IMR-90 (cell line): Measurements from ENCODE around the gene MYADM. TPM values are rescaled to one million over a fixed set of nuclear protein-coding genes. Genes with fewer than 3 reads are reported as not detected.
A peak's percentile ranks its signal among the peaks of the same experiment; 100 is the strongest.

Source experiments
- ATAC-seq: fragments of 200-7000 bp; cut with Tn5 transposase; 2 replicates; pipeline ENCODE4 v1.9.1; 2020; ENCODE audit warnings: low read depth, mild to moderate bottlenecking, moderate library complexity
- BruUV-seq: library from RNA; stranded (reverse); fragments of 400-500 nt; replicated peaks from 2 replicates; lab custom pipeline; 2021; lab: Mats Ljungman, UMichigan
- CTCF ChIA-PET: fragments of 300-600 bp; formaldehyde crosslinking; extraction: SDS; loops from one replicate; lab custom pipeline; 2021; ENCODE audit warnings: antibody characterized with exemption; lab: Yijun Ruan, JAX
- POLR2A ChIA-PET: fragments of 300-600 bp; sonication (Branson Sonifier 250); formaldehyde crosslinking; loops from one replicate; lab custom pipeline; 2022; ENCODE audit warnings: antibody characterized with exemption; ENCODE audit not compliant: unreplicated experiment; lab: Charles Lee
- DNase-seq: peaks from one replicate; pipeline ENCODE4 v3.0.0; 2013
- H2AFZ ChIP-seq: replicated peaks from 2 replicates; pipeline ENCODE3; 2013; ENCODE audit warnings: low read length, mild to moderate bottlenecking; ENCODE audit not compliant: poor library complexity
- H2AK5ac ChIP-seq: 2 replicates; pipeline ENCODE4 v1.6.1; 2013; ENCODE audit warnings: low read depth, low read length, inconsistent platforms
- H2AK9ac ChIP-seq: replicated peaks from 2 replicates; pipeline ENCODE3; 2013; ENCODE audit warnings: mild to moderate bottlenecking, low read depth, low read length, moderate library complexity; ENCODE audit not compliant: poor library complexity
- H2BK120ac ChIP-seq: 2 replicates; pipeline ENCODE4 v1.6.1; 2013; ENCODE audit warnings: low read depth, low read length, inconsistent platforms
- H2BK15ac ChIP-seq: 3 replicates; pipeline ENCODE4 v1.6.1; 2013; ENCODE audit warnings: low read depth, low read length, inconsistent platforms
- H2BK20ac ChIP-seq: 2 replicates; pipeline ENCODE4 v1.6.1; 2013; ENCODE audit warnings: low read depth, mild to moderate bottlenecking, inconsistent platforms, low read length, moderate library complexity
- H2BK5ac ChIP-seq: 2 replicates; pipeline ENCODE4 v1.6.1; 2013; ENCODE audit warnings: mild to moderate bottlenecking, low read depth, low read length, inconsistent platforms; ENCODE audit not compliant: poor library complexity, severe bottlenecking
- H3K14ac ChIP-seq: replicated peaks from 2 replicates; pipeline ENCODE4 v1.6.1; 2013; ENCODE audit warnings: low read depth, low read length, inconsistent platforms
- H3K18ac ChIP-seq: 2 replicates; pipeline ENCODE4 v1.6.1; 2013; ENCODE audit warnings: low read depth, low read length, control low read depth
- H3K23ac ChIP-seq: 2 replicates; pipeline ENCODE4 v1.6.1; 2013; ENCODE audit warnings: low read depth, low read length, inconsistent platforms
- H3K27ac ChIP-seq: 2 replicates; pipeline ENCODE4 v1.5.1; 2013; ENCODE audit warnings: mild to moderate bottlenecking, control low read depth, low read length; ENCODE audit not compliant: insufficient read depth
- H3K27me3 ChIP-seq: 2 replicates; pipeline ENCODE4 v1.6.1; 2013; ENCODE audit warnings: low read length; ENCODE audit not compliant: control insufficient read depth, insufficient read depth
- H3K36me3 ChIP-seq: 2 replicates; pipeline ENCODE4 v1.6.1; 2013; ENCODE audit warnings: low read length, mixed read lengths; ENCODE audit not compliant: control insufficient read depth, insufficient read depth
- H3K4ac ChIP-seq: 2 replicates; pipeline ENCODE4 v1.6.1; 2013; ENCODE audit warnings: low read depth, low read length, inconsistent platforms
- H3K4me1 ChIP-seq: 2 replicates; pipeline ENCODE4 v1.6.1; 2013; ENCODE audit warnings: low read length, mixed read lengths; ENCODE audit not compliant: control insufficient read depth, insufficient read depth
- H3K4me2 ChIP-seq: 2 replicates; pipeline ENCODE4 v1.6.1; 2013; ENCODE audit warnings: low read depth, mild to moderate bottlenecking, control low read depth, low read length, moderate library complexity
- H3K4me3 ChIP-seq: 2 replicates; pipeline ENCODE4 v1.5.1; 2013; ENCODE audit warnings: low read depth, mild to moderate bottlenecking, control low read depth, low read length, moderate library complexity; ENCODE audit not compliant: insufficient read depth
- H3K56ac ChIP-seq: 2 replicates; pipeline ENCODE4 v1.6.1; 2013; ENCODE audit warnings: low read length, inconsistent platforms; ENCODE audit not compliant: insufficient read depth; ENCODE audit errors: extremely low read depth
- H3K79me1 ChIP-seq, 2 experiments: 2 replicates each; pipeline ENCODE4 v1.6.1; 2013; ENCODE audit warnings: low read length in 2 of 2, inconsistent platforms in 1 of 2, low read depth in 1 of 2
- H3K9ac ChIP-seq: 2 replicates; pipeline ENCODE4 v1.6.1; 2013; ENCODE audit warnings: low read depth, low read length, control low read depth
- H3K9me1 ChIP-seq: 2 replicates; pipeline ENCODE4 v1.6.1; 2013; ENCODE audit warnings: low read length, inconsistent platforms; ENCODE audit not compliant: insufficient read depth
- H3K9me3 ChIP-seq: 2 replicates; pipeline ENCODE4 v1.6.1; 2013; ENCODE audit warnings: low read length; ENCODE audit not compliant: control insufficient read depth, insufficient read depth
- H4K20me1 ChIP-seq: 2 replicates; pipeline ENCODE4 v1.6.1; 2013; ENCODE audit warnings: low read length, inconsistent platforms; ENCODE audit not compliant: insufficient read depth
- H4K5ac ChIP-seq: 2 replicates; pipeline ENCODE4 v1.6.1; 2013; ENCODE audit warnings: mild to moderate bottlenecking, low read depth, low read length, control low read depth
- H4K8ac ChIP-seq, 2 experiments: 2 replicates each; pipeline ENCODE4 v1.6.1; 2013; ENCODE audit warnings: low read depth in 2 of 2, low read length in 2 of 2, control low read depth in 1 of 2, inconsistent platforms in 1 of 2
- H4K91ac ChIP-seq: 2 replicates; pipeline ENCODE4 v1.6.1; 2013; ENCODE audit warnings: low read depth, low read length, inconsistent platforms; ENCODE audit not compliant: insufficient read depth
- MAZ ChIP-seq: IDR thresholded peaks from 2 replicates; pipeline ENCODE4 v1.6.1; 2012; ENCODE audit warnings: low read depth, mild to moderate bottlenecking, low read length, improper control_type of control experiment, moderate library complexity, borderline replicate concordance
- POLR2A ChIP-seq: IDR thresholded peaks from 2 replicates; pipeline ENCODE4 v1.6.1; 2012; ENCODE audit warnings: mild to moderate bottlenecking, low read depth, low read length
- WGBS, 2 experiments: methylation state at CpG; one replicate each; pipeline versions ENCODE4 v1.1.5 to v1.1.7; 2013; ENCODE audit warnings: missing lambda C conversion rate in 2 of 2; ENCODE audit not compliant: insufficient read length in 1 of 2; ENCODE audit errors: extremely low coverage in 2 of 2; 5-methylcytosine and 5-hydroxymethylcytosine counted together
- dilution Hi-C: fragments of 300-500 bp; cut with HindIII; formaldehyde crosslinking; loops from one replicate; pipeline ENCODE4 v1.14.3; 2018; ENCODE audit warnings: low sequenced_read_pairs; ENCODE audit not compliant: unreplicated experiment
- in situ Hi-C: fragments of 300-500 bp; cut with MboI; formaldehyde crosslinking; loops from 3 replicates; pipeline ENCODE4 v1.14.3; 2019; ENCODE audit warnings: low sequenced_read_pairs, inconsistent platforms, mixed read lengths
- intact Hi-C: fragments of 100-400 bp; cut with micrococcal nuclease; formaldehyde crosslinking; loops from 2 replicates; pipeline ENCODE4 v1.10.0; 2022
- polyA plus RNA-seq, 3 experiments: library from polyadenylated mRNA; depleted of rRNA; stranded (reverse); fragments of >200 nt; gene quantifications; 2 replicates each; pipeline ENCODE4 v1.2.3, GENCODE V29; 2012; ENCODE audit warnings: low replicate concordance in 1 of 3
- total RNA-seq: library from RNA; depleted of rRNA; stranded (reverse); fragments of >200 nt; gene quantifications from 2 replicates; pipeline ENCODE4 v1.2.3, GENCODE V29; 2012

MYADM gene
- total and polyA plus RNA-seq, 2 of the 4 experiments (the other 2 are of a cell fraction), result 4.8 to 96.1 TPM

GRCh38 chr19:53874606-53874990, 6.9 kb downstream of the MYADM start:
- dilution Hi-C loops, result no loop called here
- H3K4me2 ChIP-seq, result no peak overlapping the region
- H4K5ac ChIP-seq, result no peak overlapping the region
- H4K8ac ChIP-seq, result no peak overlapping the region
- H3K4ac ChIP-seq, result no peak overlapping the region
- H3K4me1 ChIP-seq, result peaks cover 3% of the 10 kb centered on the region
- no peak overlapping the region for H4K91ac ChIP-seq
- ChIA-PET CTCF (interaction anchor here (0.7 kb wide), 1 partner anchor 157 kb away, joined by 3 read pairs; no protein-coding TSS in a partner anchor), POLR2A (interaction anchor here (0.6 kb wide), 2 partner anchors 9 to 1501 kb away, joined by 3 read pairs; no protein-coding TSS in a partner anchor)
- no peak overlapping the region for H2AK9ac ChIP-seq
- no peak for DNase-seq
- in situ Hi-C loops, result loop anchor here (10.0 kb wide), 1 partner anchor 580 kb away; no protein-coding TSS in a partner anchor
- H3K4me3 ChIP-seq, result no peak overlapping the region
- TF ChIP-seq MAZ (no peak), POLR2A (peak; percentile 29; the same call in 1 of the 2 replicates)
- H2AK5ac ChIP-seq, result no peak overlapping the region
- no peak overlapping the region for H3K27ac ChIP-seq
- ATAC-seq, result no peak
- peaks cover 11% of the 10 kb centered on the region for H3K9me1 ChIP-seq
- no peak overlapping the region for H2BK5ac ChIP-seq
- H2BK15ac ChIP-seq, result no peak overlapping the region
- no peak overlapping the region for H2AFZ ChIP-seq
- H3K9ac ChIP-seq, result no peak overlapping the region
- no peak overlapping the region for H3K18ac ChIP-seq
- intact Hi-C loops, result no loop called here
- H2BK120ac ChIP-seq, result no peak overlapping the region
- no peaks in the 10 kb centered on the region for H3K27me3 ChIP-seq
- no peak overlapping the region for H3K23ac ChIP-seq
- H4K20me1 ChIP-seq, result peaks cover 64% of the 10 kb centered on the region
- H3K79me1 ChIP-seq, result peaks cover 13 to 48% of the 10 kb centered on the region in 2 experiments
- peaks cover 44% of the 10 kb centered on the region for H3K36me3 ChIP-seq
- 100% methylated on average over 2 of the region's 6 CpGs; no CpG with 5 or more reads in 1 of the 2 experiments for WGBS, 2 experiments
- no TSS peak for BruUV-seq
- H3K56ac ChIP-seq, result no peak overlapping the region
- no peak overlapping the region for H3K14ac ChIP-seq
- H2BK20ac ChIP-seq, result no peak overlapping the region
- H3K9me3 ChIP-seq, result no peaks in the 10 kb centered on the region
